ENCODE measurements around the gene AHNAK.
"Not testable (repeated sequence)": the region's sequence is repeated elsewhere in the genome, so short reads cannot be mapped to it uniquely, and the experiment has no call there.

The AHNAK gene

DNA sequence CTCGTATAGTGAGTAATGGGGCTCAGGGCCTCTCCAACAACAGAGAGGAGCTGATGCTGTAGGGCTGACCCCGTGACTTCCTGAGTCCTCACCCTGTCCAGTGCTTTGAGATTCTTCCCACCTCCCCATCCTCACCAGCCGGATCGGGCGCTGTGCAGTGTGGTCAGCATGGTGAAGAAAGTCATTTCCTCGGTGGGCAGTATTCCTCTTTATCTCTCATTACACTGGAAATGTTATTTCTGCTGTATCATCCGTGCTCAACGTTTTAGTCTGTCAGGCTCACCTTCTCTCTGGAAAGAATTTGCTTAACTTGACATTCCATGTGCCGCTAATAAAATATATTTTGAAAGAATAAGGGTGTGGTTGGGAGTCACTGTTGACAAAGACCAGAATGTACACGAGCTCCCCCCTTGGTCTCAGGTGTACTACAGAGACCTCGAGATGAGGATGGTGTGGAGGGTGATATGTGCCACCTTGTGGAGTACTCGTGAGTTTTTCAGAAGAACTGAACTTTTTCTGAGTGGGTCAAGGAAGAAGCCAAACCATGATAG is 153.5 kb downstream of the AHNAK start:
- FAIRE-seq: no peak
- peak; percentile 67 for DNase-seq (ENCODE audit: low spot score)

- no peak for DNase-seq (ENCODE audit: low spot score)
- no peak for FAIRE-seq
Observed at GRCh38 chr11:62392506-62392905, 154.1 kb downstream of the AHNAK start.

DNA sequence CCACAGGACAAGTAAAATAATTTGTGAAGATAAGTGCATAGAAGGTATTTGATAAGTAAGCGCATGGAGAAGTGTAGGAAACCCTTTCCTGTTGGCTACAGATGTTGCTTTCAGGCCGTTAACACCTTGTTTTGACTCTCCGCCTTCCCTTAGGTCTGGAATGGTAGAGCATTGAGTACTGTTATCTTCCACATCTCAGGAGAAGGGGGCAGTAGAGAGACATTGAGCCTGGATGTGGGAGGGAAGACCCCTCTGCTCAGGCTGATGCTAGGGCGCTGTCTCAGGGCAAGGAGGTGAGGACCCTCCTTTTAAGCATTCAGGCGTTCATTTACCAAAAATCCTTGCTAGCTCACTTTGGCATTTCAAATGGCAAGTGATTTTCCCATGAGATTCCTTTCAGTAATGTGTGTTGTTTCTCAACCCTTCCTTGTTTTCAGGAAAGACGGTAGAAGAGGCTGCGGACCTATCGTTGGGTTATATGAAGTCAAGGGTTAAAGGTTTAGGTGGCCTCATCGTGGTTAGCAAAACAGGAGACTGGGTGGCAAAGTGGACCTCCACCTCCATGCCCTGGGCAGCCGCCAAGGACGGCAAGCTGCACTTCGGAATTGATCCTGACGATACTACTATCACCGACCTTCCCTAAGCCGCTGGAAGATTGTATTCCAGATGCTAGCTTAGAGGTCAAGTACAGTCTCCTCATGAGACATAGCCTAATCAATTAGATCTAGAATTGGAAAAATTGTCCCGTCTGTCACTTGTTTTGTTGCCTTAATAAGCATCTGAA is 154.8 kb downstream of the AHNAK start:
- FAIRE-seq (no peak), DNase-seq (ENCODE audit: low spot score) (no peak)

DNA sequence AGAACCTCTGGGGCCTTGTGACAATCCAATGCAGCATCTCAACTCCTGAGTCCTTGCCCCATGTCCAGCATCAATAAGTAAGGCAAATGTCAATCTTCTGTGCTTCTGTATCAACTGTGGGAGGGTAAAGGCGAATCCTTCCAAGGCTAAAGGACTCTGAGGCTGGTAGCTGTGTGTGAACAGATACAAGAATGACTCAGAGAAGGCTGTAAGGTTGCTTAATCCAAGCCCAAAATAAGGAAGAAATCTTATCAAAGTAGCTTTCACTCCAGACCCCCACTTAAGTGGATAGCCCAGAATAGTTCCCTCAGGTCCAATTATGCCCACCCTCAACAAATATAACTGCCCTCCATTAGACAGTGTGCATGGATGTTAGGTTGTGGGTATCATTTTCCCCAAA is 155.9 kb downstream of the AHNAK start:
- no peak for FAIRE-seq
- no peak for DNase-seq (ENCODE audit: low spot score)

DNA sequence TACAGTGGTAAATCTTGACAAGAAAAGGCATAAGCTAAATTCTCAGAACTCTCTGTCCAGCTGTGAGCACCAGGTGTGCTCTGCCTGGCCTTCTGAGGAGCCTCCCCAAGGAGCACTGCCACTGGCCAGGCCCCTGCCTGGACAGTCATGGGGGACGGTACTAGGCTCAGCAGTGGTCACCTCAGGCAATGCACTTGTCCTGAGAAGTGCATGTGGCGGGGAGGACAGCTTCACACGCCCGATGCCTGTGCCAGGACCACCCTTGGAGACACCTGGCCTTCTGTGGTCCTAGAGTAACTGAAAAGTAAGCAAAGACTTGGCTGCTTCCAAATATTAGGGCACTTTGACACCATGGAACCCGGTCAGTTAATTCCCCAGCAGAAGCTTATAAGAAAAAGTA is 156.4 kb downstream of the AHNAK start:
- FAIRE-seq: no peak
- no peak for DNase-seq (ENCODE audit: low spot score)

GRCh38 chr11:62388999-62389398 is 157.6 kb downstream of the AHNAK start:
- FAIRE-seq: no peak
- DNase-seq (ENCODE audit: low spot score): no peak

- DNase-seq (ENCODE audit: low spot score): no peak
- no peak for FAIRE-seq
Observed at GRCh38 chr11:62387381-62387780, 159.2 kb downstream of the AHNAK start.

- not testable (repeated sequence) for FAIRE-seq; DNase-seq (ENCODE audit: low spot score)
Observed at GRCh38 chr11:62386083-62386482, 160.5 kb downstream of the AHNAK start.

DNA sequence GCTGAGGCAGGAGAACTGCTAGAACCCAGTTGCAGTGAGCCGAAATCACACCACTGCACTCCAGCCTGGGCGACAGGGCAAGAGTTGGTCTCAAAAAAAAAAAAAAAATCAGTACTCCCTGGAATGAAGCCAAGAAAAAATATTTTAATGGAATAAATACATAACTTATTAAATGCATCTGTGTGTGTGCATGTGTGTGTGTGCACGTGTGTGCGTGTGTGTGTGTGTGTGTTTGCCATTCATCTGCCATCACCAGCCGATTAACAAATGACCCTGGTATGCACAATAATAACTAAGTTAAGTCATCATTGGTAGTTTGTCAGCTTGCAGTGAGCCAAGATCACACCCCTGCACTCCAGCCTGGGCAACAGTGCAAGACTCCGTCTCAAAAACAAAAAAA is 162.8 kb downstream of the AHNAK start:
- DNase-seq (ENCODE audit: low spot score): no peak
- FAIRE-seq: no peak

Measured in urothelium cell line (cell line).